Body of pancreas (tissue), 4 donors: ENCODE results near the gene TNRC6C. TPM values are rescaled to one million over a fixed set of nuclear protein-coding genes. Genes with fewer than 3 reads are reported as not detected.

Experiments used
- ATAC-seq: fragments of 150-250 bp; one replicate; pipeline ENCODE4 v1.9.1; 2016
- DNase-seq, 4 donors: peaks; one replicate each; pipeline ENCODE4 v3.0.0-alpha.2; 2019
- H3K27ac ChIP-seq, 4 donors: fragments of 200-600 bp; sonication (generic); 1 replicate in 3 of 4; 2 replicates in 1 of 4; pipeline versions ENCODE4 v1.5.1 to v1.6.1; 2016 to 2019; ENCODE audit warnings: mild to moderate bottlenecking in 1 of 4, mixed read lengths in 1 of 4, moderate library complexity in 1 of 4
- H3K27me3 ChIP-seq, 2 donors: fragments of 200-600 bp; sonication (generic); one replicate each; pipeline ENCODE4 v1.6.0; 2016; ENCODE audit warnings: mild to moderate bottlenecking in 1 of 2
- H3K36me3 ChIP-seq, 2 donors: fragments of 200-600 bp; sonication (generic); replicated peaks in 1 of 2; 2 replicates each; pipeline ENCODE4 v1.5.1; 2016; ENCODE audit warnings: low read depth in 2 of 2; ENCODE audit not compliant: insufficient read depth in 1 of 2
- H3K4me1 ChIP-seq: fragments of 200-600 bp; sonication (generic); one replicate; pipeline ENCODE4 v1.6.0; 2016
- H3K4me3 ChIP-seq, 2 donors: fragments of 200-600 bp; sonication (generic); 1 replicate in 1 of 2; 2 replicates in 1 of 2; pipeline ENCODE4 v1.5.1; 2016 to 2019
- H3K9me3 ChIP-seq, 3 donors: fragments of 200-600 bp; sonication (generic); 1 replicate in 2 of 3; 2 replicates in 1 of 3; pipeline ENCODE4 v1.5.1; 2016
- POLR2A ChIP-seq, 3 donors: fragments of 450-650 bp; IDR thresholded peaks; one replicate each; pipeline ENCODE4 v1.6.1; 2016; ENCODE audit warnings: antibody characterized with exemption in 3 of 3, mild to moderate bottlenecking in 2 of 3
- WGBS, 2 donors: methylation state at CpG; one replicate each; pipeline ENCODE4 v1.1.5; 2017; 5-methylcytosine and 5-hydroxymethylcytosine counted together
- intact Hi-C: fragments of 100-400 bp; cut with DNase I; formaldehyde crosslinking; loops from one replicate; pipeline ENCODE4 v1.15.1; 2023
- total RNA-seq, 2 donors: library from RNA; depleted of rRNA; stranded (reverse); fragments of >200 nt; gene quantifications; one replicate each; pipeline ENCODE4 v1.1.0, GENCODE V29; 2016
- TF ChIP-seq, protein P1 (sequence below), 7 experiments: fragments of 450-650 bp in 4 of 7; fragments of 200-600 bp in 3 of 7; sonication (generic) in 3 of 7; IDR thresholded peaks; one replicate each; pipeline ENCODE4 v1.5.1; 2016 to 2019; ENCODE audit warnings: antibody characterized with exemption in 7 of 7

Gene TNRC6C
- total RNA-seq, 2 donors from 2014 or later, result 4.9 to 13.5 TPM

- intact Hi-C loops, result no loop called here
- no peaks in the 10 kb centered on the region for H3K9me3 ChIP-seq
- H3K27ac ChIP-seq, result no peak overlapping the region
- 69% methylated on average over 4 of the region's 4 CpGs for WGBS, 2 donors
- ATAC-seq (no peak), DNase-seq (no peak)
- no peaks in the 10 kb centered on the region for H3K4me1 ChIP-seq
- H3K27me3 ChIP-seq, result no peaks in the 10 kb centered on the region
- H3K4me3 ChIP-seq, result no peak overlapping the region
- no peak for TF ChIP-seq POLR2A (IDR thresholded peaks at IDR 0.05)
- TF ChIP-seq, protein P1, sequence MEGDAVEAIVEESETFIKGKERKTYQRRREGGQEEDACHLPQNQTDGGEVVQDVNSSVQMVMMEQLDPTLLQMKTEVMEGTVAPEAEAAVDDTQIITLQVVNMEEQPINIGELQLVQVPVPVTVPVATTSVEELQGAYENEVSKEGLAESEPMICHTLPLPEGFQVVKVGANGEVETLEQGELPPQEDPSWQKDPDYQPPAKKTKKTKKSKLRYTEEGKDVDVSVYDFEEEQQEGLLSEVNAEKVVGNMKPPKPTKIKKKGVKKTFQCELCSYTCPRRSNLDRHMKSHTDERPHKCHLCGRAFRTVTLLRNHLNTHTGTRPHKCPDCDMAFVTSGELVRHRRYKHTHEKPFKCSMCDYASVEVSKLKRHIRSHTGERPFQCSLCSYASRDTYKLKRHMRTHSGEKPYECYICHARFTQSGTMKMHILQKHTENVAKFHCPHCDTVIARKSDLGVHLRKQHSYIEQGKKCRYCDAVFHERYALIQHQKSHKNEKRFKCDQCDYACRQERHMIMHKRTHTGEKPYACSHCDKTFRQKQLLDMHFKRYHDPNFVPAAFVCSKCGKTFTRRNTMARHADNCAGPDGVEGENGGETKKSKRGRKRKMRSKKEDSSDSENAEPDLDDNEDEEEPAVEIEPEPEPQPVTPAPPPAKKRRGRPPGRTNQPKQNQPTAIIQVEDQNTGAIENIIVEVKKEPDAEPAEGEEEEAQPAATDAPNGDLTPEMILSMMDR (IDR thresholded peaks at IDR 0.05), result no peak
- H3K36me3 ChIP-seq, result peaks cover 5 to 16% of the 10 kb centered on the region in 2 donors
These were observed 111.2 kb downstream of the TNRC6C start for GRCh38 chr17:78069695-78070094.

- ATAC-seq (no peak), DNase-seq (no peak)
- Histone ChIP-seq H3K4me1 (no peaks in the 10 kb centered on the region), H3K36me3 (peaks cover under 1 to 24% of the 10 kb centered on the region in 2 donors), H3K27me3 (no peaks in the 10 kb centered on the region), H3K27ac (no peak overlapping the region), H3K4me3 (no peak overlapping the region), H3K9me3 (no peaks in the 10 kb centered on the region)
- WGBS, 2 donors, result 87 to 98% methylated on average over 3 of the region's 3 CpGs
- TF ChIP-seq, protein P1 (IDR thresholded peaks at IDR 0.05), result no peak
- no peak for TF ChIP-seq POLR2A (IDR thresholded peaks at IDR 0.05)
- intact Hi-C loops, result no loop called here
These were observed 114.5 kb downstream of the TNRC6C start for GRCh38 chr17:78072961-78073360.

DNA sequence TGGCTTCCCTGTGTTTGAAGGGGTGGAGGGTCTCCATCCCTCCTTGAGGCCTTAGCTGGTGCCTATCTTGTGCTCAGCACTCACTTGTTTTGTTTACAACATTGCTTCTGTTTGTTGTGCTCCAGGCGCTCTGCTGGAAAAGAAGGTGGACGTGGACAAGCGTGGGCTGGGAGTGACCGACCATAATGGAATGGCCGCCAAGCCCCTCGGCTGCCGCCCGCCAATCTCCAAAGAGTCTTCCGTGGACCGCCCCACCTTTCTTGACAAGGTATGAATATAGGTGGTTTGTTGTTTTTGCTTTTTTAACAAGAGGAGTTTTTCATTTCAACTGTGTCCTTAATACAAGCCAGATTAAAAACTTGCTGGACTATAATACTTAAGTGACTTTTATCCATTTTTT lies 116.5 kb downstream of the TNRC6C start:
- WGBS, 2 donors, result 93 to 97% methylated on average over 10 of the region's 10 CpGs
- ATAC-seq (no peak), DNase-seq (no peak)
- H3K27me3 ChIP-seq, result no peaks in the 10 kb centered on the region
- peaks cover 0 to 32% of the 10 kb centered on the region in 2 donors for H3K36me3 ChIP-seq
- no peaks in the 10 kb centered on the region for H3K4me1 ChIP-seq
- H3K9me3 ChIP-seq, result no peaks in the 10 kb centered on the region
- H3K27ac ChIP-seq, result no peak overlapping the region
- intact Hi-C loops, result no loop called here
- TF ChIP-seq, protein P1 (IDR thresholded peaks at IDR 0.05), result no peak
- no peak for TF ChIP-seq POLR2A (IDR thresholded peaks at IDR 0.05)
- no peak overlapping the region for H3K4me3 ChIP-seq

GRCh38 chr17:78075545-78075944 lies 117.0 kb downstream of the TNRC6C start:
- Histone ChIP-seq H3K27me3 (no peaks in the 10 kb centered on the region), H3K27ac (no peak overlapping the region), H3K36me3 (peaks cover 0 to 33% of the 10 kb centered on the region in 2 donors), H3K4me3 (no peak overlapping the region), H3K4me1 (no peaks in the 10 kb centered on the region), H3K9me3 (no peaks in the 10 kb centered on the region)
- 80 to 81% methylated on average over 5 of the region's 5 CpGs for WGBS, 2 donors
- intact Hi-C loops, result no loop called here
- no peak for DNase-seq
- TF ChIP-seq, protein P1 (IDR thresholded peaks at IDR 0.05), result no peak
- TF ChIP-seq POLR2A (IDR thresholded peaks at IDR 0.05), result no peak
- ATAC-seq, result no peak

DNA sequence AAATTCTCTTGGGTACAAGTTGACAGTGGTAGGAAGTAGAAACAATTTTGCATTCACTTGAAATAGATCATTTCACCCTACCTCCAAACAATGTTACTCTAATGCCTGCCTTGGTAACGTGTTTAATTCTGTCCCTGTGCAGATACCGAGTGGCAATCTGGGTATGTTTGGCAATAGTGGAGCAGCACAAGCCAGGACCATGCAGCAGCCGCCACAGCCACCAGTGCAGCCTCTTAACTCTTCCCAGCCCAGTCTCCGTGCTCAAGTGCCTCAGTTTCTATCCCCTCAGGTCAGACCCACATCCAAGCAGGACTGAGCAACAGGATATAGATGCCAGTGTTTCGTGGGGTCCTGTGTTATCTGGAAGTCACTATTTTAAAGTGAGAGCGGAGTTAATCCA lies 120.8 kb downstream of the TNRC6C start:
- Histone ChIP-seq H3K9me3 (no peaks in the 10 kb centered on the region), H3K27me3 (no peaks in the 10 kb centered on the region), H3K4me3 (no peak overlapping the region), H3K4me1 (no peaks in the 10 kb centered on the region), H3K36me3 (peaks cover 0 to 24% of the 10 kb centered on the region in 2 donors), H3K27ac (no peak overlapping the region)
- ATAC-seq (no peak), DNase-seq (no peak)
- TF ChIP-seq, protein P1 (IDR thresholded peaks at IDR 0.05), result no peak
- TF ChIP-seq POLR2A (IDR thresholded peaks at IDR 0.05), result no peak
- WGBS, 2 donors, result 91 to 96% methylated on average over 6 of the region's 6 CpGs
- intact Hi-C loops, result no loop called here
